Fibroblast of villous mesenchyme (primary cell): Measurements from ENCODE around the gene SBF2. TPM values are rescaled to one million over a fixed set of nuclear protein-coding genes. Genes with fewer than 3 reads are reported as not detected.
A peak's percentile ranks its signal among the peaks of the same experiment; 100 is the strongest.
"Not testable (repeated sequence)": the region's sequence is repeated elsewhere in the genome, so short reads cannot be mapped to it uniquely, and the experiment has no call there.

ENCODE experiments used
- DNase-seq: peaks from one replicate; pipeline ENCODE4 v3.0.0-alpha.2; 2010; ENCODE audit warnings: low read depth
- H3K4me3 ChIP-seq: 2 replicates; pipeline ENCODE4 v1.5.1; 2011; ENCODE audit warnings: low read depth, mild to moderate bottlenecking, low read length
- total RNA-seq: library from RNA; depleted of rRNA; stranded (reverse); fragments of >200 nt; gene quantifications from 2 replicates; pipeline ENCODE4 v1.2.3, GENCODE V29; 2012
- TF ChIP-seq, protein P1 (sequence below): IDR thresholded peaks from 2 replicates; pipeline ENCODE4 v1.5.1; 2012; ENCODE audit warnings: low read depth, mild to moderate bottlenecking, low read length; ENCODE audit not compliant: insufficient read depth

The SBF2 gene
- total RNA-seq, 1 donor: 35.0 TPM

DNA sequence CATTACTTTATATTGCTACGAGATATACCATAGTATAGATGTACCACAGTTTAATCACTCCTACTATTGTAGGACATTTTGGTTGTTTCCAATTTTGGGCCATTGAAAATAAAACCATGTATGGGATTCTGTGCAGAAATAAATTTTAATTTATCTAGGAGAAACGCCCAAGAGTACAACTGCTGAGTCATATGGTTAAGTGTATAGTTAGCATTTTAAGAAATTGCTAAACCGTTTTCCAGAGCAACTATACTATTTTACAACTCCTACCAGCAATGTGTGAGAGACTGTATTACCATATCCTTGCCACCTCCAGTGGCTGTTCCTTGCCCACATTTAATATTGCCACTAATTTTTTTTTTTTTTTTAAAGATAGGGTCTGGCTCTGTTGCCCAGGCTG is 163.1 kb downstream of the SBF2 start:
- DNase-seq: no peak
- H3K4me3 ChIP-seq: no peak overlapping the region
- TF ChIP-seq, protein P1, sequence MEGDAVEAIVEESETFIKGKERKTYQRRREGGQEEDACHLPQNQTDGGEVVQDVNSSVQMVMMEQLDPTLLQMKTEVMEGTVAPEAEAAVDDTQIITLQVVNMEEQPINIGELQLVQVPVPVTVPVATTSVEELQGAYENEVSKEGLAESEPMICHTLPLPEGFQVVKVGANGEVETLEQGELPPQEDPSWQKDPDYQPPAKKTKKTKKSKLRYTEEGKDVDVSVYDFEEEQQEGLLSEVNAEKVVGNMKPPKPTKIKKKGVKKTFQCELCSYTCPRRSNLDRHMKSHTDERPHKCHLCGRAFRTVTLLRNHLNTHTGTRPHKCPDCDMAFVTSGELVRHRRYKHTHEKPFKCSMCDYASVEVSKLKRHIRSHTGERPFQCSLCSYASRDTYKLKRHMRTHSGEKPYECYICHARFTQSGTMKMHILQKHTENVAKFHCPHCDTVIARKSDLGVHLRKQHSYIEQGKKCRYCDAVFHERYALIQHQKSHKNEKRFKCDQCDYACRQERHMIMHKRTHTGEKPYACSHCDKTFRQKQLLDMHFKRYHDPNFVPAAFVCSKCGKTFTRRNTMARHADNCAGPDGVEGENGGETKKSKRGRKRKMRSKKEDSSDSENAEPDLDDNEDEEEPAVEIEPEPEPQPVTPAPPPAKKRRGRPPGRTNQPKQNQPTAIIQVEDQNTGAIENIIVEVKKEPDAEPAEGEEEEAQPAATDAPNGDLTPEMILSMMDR: no peak

GRCh38 chr11:10129184-10129583 is 164.8 kb downstream of the SBF2 start:
- H3K4me3 ChIP-seq, DNase-seq: not testable (repeated sequence)

DNA sequence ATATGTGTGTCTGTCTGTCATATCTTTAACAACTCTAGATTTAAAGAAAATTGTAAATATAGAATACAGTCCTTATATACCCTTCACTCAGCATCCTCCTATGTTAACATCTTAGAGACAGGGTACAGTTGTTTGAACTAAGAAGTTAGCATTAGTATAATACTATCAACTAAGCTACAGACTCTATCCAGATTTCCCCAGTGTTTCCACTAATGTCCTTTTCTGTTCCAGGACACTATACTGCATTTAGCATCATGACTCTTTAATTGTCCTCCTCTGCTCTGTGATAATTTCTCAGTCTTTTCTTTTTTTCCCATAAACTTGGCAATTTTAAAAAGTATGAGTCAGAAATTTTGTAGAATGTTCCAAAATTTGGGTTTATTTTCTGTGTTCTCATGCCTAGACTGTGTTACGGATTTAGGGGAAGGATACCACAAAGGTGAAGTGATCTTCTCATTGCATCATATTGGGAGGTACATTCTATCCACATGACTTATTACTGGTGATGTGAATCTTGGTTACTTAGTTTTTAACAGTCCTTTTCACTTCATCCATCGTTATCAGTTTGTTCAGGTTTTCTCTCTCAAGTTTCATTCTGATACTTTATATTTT is 168.4 kb downstream of the SBF2 start:
- TF ChIP-seq, protein P1: no peak
- DNase-seq: no peak
- H3K4me3 ChIP-seq: no peak overlapping the region

DNA sequence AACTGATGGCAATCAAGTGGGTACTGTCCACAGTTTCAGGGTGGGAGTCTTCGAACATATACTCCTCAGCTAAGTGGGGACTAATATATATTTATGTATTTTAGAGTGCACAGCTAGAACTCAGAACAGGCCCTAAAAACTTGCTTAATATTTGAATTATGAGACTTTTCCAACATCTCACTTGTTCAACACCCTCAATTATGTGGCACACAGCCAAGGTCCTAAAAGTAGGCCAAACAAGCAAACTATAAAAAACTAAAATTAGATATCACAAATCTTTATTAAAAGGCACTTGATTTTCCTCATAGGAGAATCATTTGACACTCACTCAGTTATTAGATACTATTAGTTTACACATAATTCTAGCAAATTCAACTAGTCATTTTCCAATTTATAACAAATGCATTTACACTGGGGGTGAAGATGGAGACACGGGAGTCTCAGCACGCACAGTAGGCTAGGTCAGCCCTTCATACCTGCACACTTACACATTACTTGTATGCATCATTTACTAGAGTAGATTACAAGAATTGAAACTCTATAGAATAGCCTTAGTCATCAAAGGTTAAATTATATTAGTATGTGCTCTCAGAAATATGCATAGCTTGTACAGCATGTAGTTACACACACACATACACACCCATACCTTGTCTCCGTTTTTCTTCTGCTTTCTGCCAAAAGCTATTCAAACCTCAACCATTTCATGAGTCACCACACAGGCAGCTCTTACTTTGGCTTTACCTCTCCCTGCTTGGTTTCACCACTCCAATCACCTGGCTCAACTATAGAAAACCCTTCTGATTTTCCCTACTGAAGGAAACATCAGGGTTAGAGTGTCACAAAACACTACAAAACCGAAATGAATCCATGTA is 171.5 kb downstream of the SBF2 start:
- TF ChIP-seq, protein P1: no peak
- H3K4me3 ChIP-seq: peak overlapping the region; percentile 8
- no peak for DNase-seq

DNA sequence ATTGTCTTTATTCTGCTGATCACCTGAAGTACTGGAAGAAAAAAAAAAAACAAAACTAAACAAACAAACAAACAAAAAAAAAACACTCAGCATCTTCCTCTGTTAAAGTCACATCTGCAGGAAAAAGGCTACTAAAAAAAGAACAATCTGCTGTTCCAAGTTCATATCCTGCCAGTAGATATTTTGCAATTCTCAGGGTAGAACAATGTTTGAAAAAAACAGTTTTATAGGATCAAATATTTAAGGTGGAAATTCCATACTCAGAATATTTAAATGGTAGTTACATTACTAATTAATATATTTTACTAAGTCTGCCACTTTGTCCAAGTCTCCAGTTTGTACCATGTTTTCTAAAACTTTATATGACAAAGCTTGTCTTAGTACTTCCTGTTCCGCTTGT is 175.2 kb downstream of the SBF2 start:
- no peak overlapping the region for H3K4me3 ChIP-seq
- DNase-seq: no peak

GRCh38 chr11:10117709-10118351 is 176.2 kb downstream of the SBF2 start:
- TF ChIP-seq, protein P1: no peak
- DNase-seq: peak; percentile 54
- H3K4me3 ChIP-seq: no peak overlapping the region

More for the DNA sequence above, 175.2 kb downstream of the SBF2 start:
- TF ChIP-seq, protein P1: no peak

- TF ChIP-seq, protein P1: no peak
- no peak overlapping the region for H3K4me3 ChIP-seq
- no peak for DNase-seq
Observed at GRCh38 chr11:10116588-10116987, 177.4 kb downstream of the SBF2 start.
